B cell (primary cell): ENCODE data around the gene TRMT112. TPM values are rescaled to one million over a fixed set of nuclear protein-coding genes. Genes with fewer than 3 reads are reported as not detected.

ENCODE experiments used
- ATAC-seq: fragments of 200-7000 bp; cut with Tn5 transposase; one replicate; pipeline ENCODE4 v1.10.0; 2021; ENCODE audit warnings: low read depth, mild to moderate bottlenecking, moderate number of reproducible peaks, moderate library complexity
- CTCF ChIA-PET: fragments of 350-600 bp; sonication (Branson Sonifier 250); formaldehyde crosslinking; loops from one replicate; lab custom pipeline; 2021; ENCODE audit warnings: antibody characterized with exemption, inconsistent platforms; lab: Charles Lee
- POLR2A ChIA-PET: fragments of 350-600 bp; sonication (Branson Sonifier 250); formaldehyde crosslinking; loops from one replicate; lab custom pipeline; 2021; ENCODE audit warnings: antibody characterized with exemption; lab: Charles Lee
- DNase-seq: peaks from one replicate; pipeline ENCODE4 v3.0.0; 2013
- H2AFZ ChIP-seq: 2 replicates; pipeline ENCODE4 v1.6.1; 2012; ENCODE audit warnings: mild to moderate bottlenecking, low read depth, low read length; ENCODE audit not compliant: insufficient read depth, poor library complexity, severe bottlenecking
- H3K27ac ChIP-seq, 2 donors: 1 replicate in 1 of 2; 2 replicates in 1 of 2; pipeline ENCODE4 v1.5.1; 2012 to 2013; ENCODE audit warnings: low read length in 2 of 2, mild to moderate bottlenecking in 2 of 2, moderate library complexity in 1 of 2
- H3K27me3 ChIP-seq, 4 experiments: fragments of 200-600 bp in 1 of 4; sonication (generic) in 1 of 4; replicated peaks in 1 of 4; 1 replicate in 2 of 4; 2 replicates in 2 of 4; pipeline versions ENCODE4 v1.6.1 to v1.7.0; 2013 to 2016; ENCODE audit warnings: low read length in 3 of 4, mild to moderate bottlenecking in 2 of 4, mixed read lengths in 1 of 4, moderate library complexity in 1 of 4; ENCODE audit not compliant: insufficient read depth in 4 of 4, control insufficient read depth in 3 of 4; ENCODE audit errors: control extremely low read depth in 1 of 4
- H3K36me3 ChIP-seq, 2 experiments: replicated peaks in 1 of 2; 1 replicate in 1 of 2; 2 replicates in 1 of 2; pipeline versions ENCODE4 v1.6.1 to v1.7.1; 2013; ENCODE audit warnings: low read length in 1 of 2; ENCODE audit not compliant: insufficient read depth in 2 of 2, control insufficient read depth in 1 of 2; ENCODE audit errors: control extremely low read depth in 1 of 2, extremely low read depth in 1 of 2
- H3K4me1 ChIP-seq, 2 donors: fragments of 200-600 bp in 1 of 2; sonication (generic) in 1 of 2; 1 replicate in 1 of 2; 2 replicates in 1 of 2; pipeline versions ENCODE4 v1.5.1 to v1.6.1; 2013 to 2017; ENCODE audit warnings: low read length in 2 of 2; ENCODE audit not compliant: control insufficient read depth in 2 of 2, insufficient read depth in 2 of 2
- H3K4me2 ChIP-seq: replicated peaks from 2 replicates; pipeline ENCODE3; 2012; ENCODE audit warnings: mild to moderate bottlenecking, low read depth, low read length; ENCODE audit not compliant: poor library complexity, severe bottlenecking
- H3K4me3 ChIP-seq, 5 experiments: fragments of 200-600 bp in 1 of 5; sonication (generic) in 1 of 5; 1 replicate in 3 of 5; 2 replicates in 2 of 5; pipeline versions ENCODE4 v1.5.1 to v1.7.0; 2011 to 2016; ENCODE audit warnings: low read length in 4 of 5, mild to moderate bottlenecking in 4 of 5, low read depth in 2 of 5, control low read depth in 1 of 5, moderate library complexity in 1 of 5; ENCODE audit not compliant: insufficient read depth in 1 of 5; ENCODE audit errors: control extremely low read depth in 1 of 5, extremely low read depth in 1 of 5
- H3K79me2 ChIP-seq: fragments of 200-600 bp; sonication (generic); one replicate; pipeline ENCODE4 v1.6.0; 2016; ENCODE audit warnings: low read length; ENCODE audit not compliant: control insufficient read depth, insufficient read depth
- H3K9ac ChIP-seq: fragments of 200-600 bp; sonication (generic); 2 replicates; pipeline ENCODE4 v1.6.1; 2017; ENCODE audit warnings: mild to moderate bottlenecking, low read length, moderate library complexity
- H3K9me3 ChIP-seq, 3 donors: one replicate each; pipeline versions ENCODE4 v1.6.1 to v1.7.1; 2013; ENCODE audit warnings: low read length in 2 of 3; ENCODE audit not compliant: control insufficient read depth in 2 of 3, insufficient read depth in 1 of 3; ENCODE audit errors: control extremely low read depth in 1 of 3
- H4K20me1 ChIP-seq: 2 replicates; pipeline ENCODE4 v1.6.0; 2012; ENCODE audit warnings: mild to moderate bottlenecking, low read length; ENCODE audit not compliant: insufficient read depth, control insufficient read depth, poor library complexity, severe bottlenecking
- H3K27ac Mint-ChIP-seq: one replicate; pipeline ENCODE4 v1.8.0; 2021; ENCODE audit warnings: mixed read lengths
- H3K27me3 Mint-ChIP-seq: one replicate; pipeline ENCODE4 v1.8.0; 2021; ENCODE audit warnings: mixed read lengths
- H3K4me1 Mint-ChIP-seq: one replicate; pipeline ENCODE4 v1.8.0; 2021; ENCODE audit warnings: mixed read lengths
- H3K4me3 Mint-ChIP-seq: one replicate; pipeline ENCODE4 v1.8.0; 2021; ENCODE audit warnings: mixed read lengths
- H3K9me3 Mint-ChIP-seq: one replicate; pipeline ENCODE4 v1.8.0; 2022; ENCODE audit warnings: mixed read lengths; ENCODE audit not compliant: insufficient read depth
- CTCF ChIP-seq: fragments of 200-600 bp; IDR thresholded peaks from one replicate; pipeline ENCODE4 v1.8.0; 2022; ENCODE audit warnings: antibody characterized with exemption, mild to moderate bottlenecking
- EZH2 ChIP-seq: IDR thresholded peaks from 2 replicates; pipeline ENCODE4 v1.6.1; 2012; ENCODE audit warnings: borderline replicate concordance, low read depth, mild to moderate bottlenecking, moderate library complexity, low read length; ENCODE audit not compliant: insufficient read depth, poor library complexity, severe bottlenecking
- WGBS: methylation state at CpG from one replicate; pipeline ENCODE4 v1.1.5; 2013; ENCODE audit warnings: missing lambda C conversion rate; ENCODE audit not compliant: insufficient coverage; 5-methylcytosine and 5-hydroxymethylcytosine counted together
- intact Hi-C: fragments of 100-400 bp; cut with micrococcal nuclease; formaldehyde crosslinking; loops from one replicate; pipeline ENCODE4 v1.10.0; 2022
- polyA plus RNA-seq: library from polyadenylated mRNA; depleted of rRNA; stranded (reverse); fragments of >200 nt; gene quantifications from 2 replicates; pipeline ENCODE4 v1.2.3, GENCODE V29; 2012
- total RNA-seq, 2 donors: library from RNA; stranded (reverse); fragments of 120-200 nt in 1 of 2; gene quantifications; 1 replicate in 1 of 2; 2 replicates in 1 of 2; pipeline versions ENCODE4 v1.2.3 to v1.2.4, GENCODE V29; 2013 to 2022

The TRMT112 gene
- total and polyA plus RNA-seq, 2 donors (not counting 1 experiment from before 2014, with no cell fraction given): 133 to 231 TPM

GRCh38 chr11:64364911-64365310 lies 47.6 kb upstream of the TRMT112 start:
- H3K27me3 ChIP-seq: no peaks in the 10 kb centered on the region
- intact Hi-C loops: no loop called here
- H3K9me3 ChIP-seq: no peaks in the 10 kb centered on the region
- H3K4me3 Mint-ChIP-seq: no peak overlapping the region
- H3K27me3 Mint-ChIP-seq: no peaks in the 10 kb centered on the region
- ATAC-seq (no peak), DNase-seq (no peak)
- peaks cover 22% of the 10 kb centered on the region for H3K4me1 Mint-ChIP-seq
- no peaks in the 10 kb centered on the region for H3K79me2 ChIP-seq
- H3K4me2 ChIP-seq: no peak overlapping the region
- no peak overlapping the region for H3K4me3 ChIP-seq
- H3K9ac ChIP-seq: no peak overlapping the region
- peaks cover 0 to 37% of the 10 kb centered on the region in 2 experiments for H3K36me3 ChIP-seq
- H2AFZ ChIP-seq: no peak overlapping the region
- WGBS: 88% methylated on average over 1 of the region's 4 CpGs
- H3K27ac Mint-ChIP-seq: no peak overlapping the region
- H3K27ac ChIP-seq: no peak overlapping the region
- H3K4me1 ChIP-seq: peaks cover 13 to 24% of the 10 kb centered on the region in 2 donors
- CTCF ChIA-PET: interaction anchor here (1.0 to 1.1 kb wide), 2 partner anchors 21 to 84 kb away, joined by 3 read pairs; no protein-coding TSS in a partner anchor
- H3K9me3 Mint-ChIP-seq: no peaks in the 10 kb centered on the region
- TF ChIP-seq CTCF: no peak
- TF ChIP-seq EZH2: no peak
- peaks cover 7% of the 10 kb centered on the region for H4K20me1 ChIP-seq
- POLR2A ChIA-PET: interaction anchor here (0.6 to 1.0 kb wide), 3 partner anchors 10 to 369 kb away, joined by 3 to 4 read pairs (median 4); no protein-coding TSS in a partner anchor

- peaks cover 0 to 33% of the 10 kb centered on the region in 2 experiments for H3K36me3 ChIP-seq
Observed at GRCh38 chr11:64364435-64364834, 47.1 kb upstream of the TRMT112 start.

More at GRCh38 chr11:64364435-64364834, 47.1 kb upstream of the TRMT112 start:
- Histone ChIP-seq H3K27ac (peak overlapping the region in 1 of 2 donors; percentile 7), H3K4me2 (no peak overlapping the region), H4K20me1 (peaks cover 12% of the 10 kb centered on the region), H3K27me3 (no peaks in the 10 kb centered on the region), H3K79me2 (no peaks in the 10 kb centered on the region), H2AFZ (no peak overlapping the region), H3K9ac (no peak overlapping the region), H3K9me3 (no peaks in the 10 kb centered on the region), H3K4me1 (peaks cover 18 to 29% of the 10 kb centered on the region in 2 donors), H3K4me3 (no peak overlapping the region)
- POLR2A ChIA-PET: interaction anchor here (0.7 to 1.0 kb wide), 2 partner anchors 9 to 72 kb away, joined by 4 read pairs; no protein-coding TSS in a partner anchor
- H3K27ac Mint-ChIP-seq: peak overlapping the region; percentile 34
- intact Hi-C loops: no loop called here
- CTCF ChIA-PET: interaction anchor here (0.7 to 1.2 kb wide), 4 partner anchors 13 to 145 kb away, joined by 3 read pairs; no protein-coding TSS in a partner anchor
- no peak for TF ChIP-seq EZH2
- no peak for TF ChIP-seq CTCF
- H3K4me1 Mint-ChIP-seq: peaks cover 26% of the 10 kb centered on the region
- ATAC-seq (peak; percentile 42), DNase-seq (no peak)
- WGBS: 59% methylated on average over 5 of the region's 6 CpGs
- H3K27me3 Mint-ChIP-seq: no peaks in the 10 kb centered on the region
- H3K4me3 Mint-ChIP-seq: no peak overlapping the region
- H3K9me3 Mint-ChIP-seq: no peaks in the 10 kb centered on the region
